Left hindlimb (tissue), 1 donor: ENCODE measurements around the gene SEPTIN5.

Experiments
- DNase-seq: peaks from one replicate; pipeline ENCODE4 v3.0.0-alpha.2; 2018

Gene SEPTIN5

GRCh38 chr22:19705181-19705934, 8.9 kb upstream of the SEPTIN5 start:
- no peak for DNase-seq

DNA sequence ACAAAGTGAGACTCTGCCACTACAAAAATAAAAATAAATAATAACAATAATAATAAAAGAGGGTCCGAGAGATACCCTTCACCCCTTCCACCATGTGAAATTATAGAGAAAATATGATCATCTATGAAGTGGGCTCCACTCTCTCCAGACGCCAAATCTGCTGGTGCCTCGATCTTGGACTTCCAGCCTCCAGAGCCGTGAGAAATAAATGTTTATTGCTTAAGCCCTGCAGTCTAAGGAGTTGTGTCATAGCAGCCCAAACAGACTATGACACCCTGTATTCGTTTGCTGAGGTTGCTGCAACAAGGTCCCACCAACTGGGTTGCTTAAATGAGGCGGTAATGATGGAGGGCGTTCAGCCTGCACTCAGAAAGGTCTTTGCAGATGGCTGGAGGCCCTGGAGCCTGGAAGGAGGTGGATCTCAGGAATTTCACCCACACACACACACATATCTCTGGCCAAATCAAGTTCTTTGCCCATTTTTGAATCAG, 7.6 kb upstream of the SEPTIN5 start:
- no peak for DNase-seq

GRCh38 chr22:19707347-19708290, 6.7 kb upstream of the SEPTIN5 start:
- no peak for DNase-seq

DNA sequence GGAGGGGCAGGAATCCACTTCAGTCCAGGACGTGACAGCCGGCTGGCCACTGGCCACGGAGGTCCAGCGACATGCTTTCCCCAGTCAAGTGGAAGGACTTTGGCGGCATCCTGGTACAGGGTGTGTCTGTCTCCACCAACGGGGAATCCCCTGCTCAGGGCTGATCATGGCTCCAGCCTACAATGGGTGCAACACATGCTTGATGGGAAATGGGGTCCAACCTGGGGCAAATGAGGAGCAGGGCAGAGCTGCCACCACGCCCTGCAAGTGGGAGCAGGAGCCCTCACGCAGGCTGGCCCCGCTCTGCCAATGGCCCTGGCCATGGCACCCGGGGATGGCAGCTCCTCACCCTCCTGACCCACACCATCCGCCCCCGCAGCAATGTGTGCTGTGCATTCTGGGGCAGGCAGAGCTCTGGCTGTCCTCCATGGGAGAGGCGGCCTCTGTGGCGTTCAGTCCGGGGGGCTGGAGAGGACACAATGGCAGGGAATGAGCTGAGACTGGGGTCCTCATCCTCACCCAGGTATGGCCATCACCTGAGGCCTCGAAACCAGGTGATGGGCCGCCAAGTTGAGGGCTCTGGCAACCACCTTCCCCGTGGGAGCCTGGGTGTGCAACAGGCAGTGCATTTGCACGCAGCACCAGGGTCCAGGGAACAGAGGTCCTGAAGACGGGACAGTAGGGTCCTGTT, 5.8 kb upstream of the SEPTIN5 start:
- DNase-seq: no peak

DNA sequence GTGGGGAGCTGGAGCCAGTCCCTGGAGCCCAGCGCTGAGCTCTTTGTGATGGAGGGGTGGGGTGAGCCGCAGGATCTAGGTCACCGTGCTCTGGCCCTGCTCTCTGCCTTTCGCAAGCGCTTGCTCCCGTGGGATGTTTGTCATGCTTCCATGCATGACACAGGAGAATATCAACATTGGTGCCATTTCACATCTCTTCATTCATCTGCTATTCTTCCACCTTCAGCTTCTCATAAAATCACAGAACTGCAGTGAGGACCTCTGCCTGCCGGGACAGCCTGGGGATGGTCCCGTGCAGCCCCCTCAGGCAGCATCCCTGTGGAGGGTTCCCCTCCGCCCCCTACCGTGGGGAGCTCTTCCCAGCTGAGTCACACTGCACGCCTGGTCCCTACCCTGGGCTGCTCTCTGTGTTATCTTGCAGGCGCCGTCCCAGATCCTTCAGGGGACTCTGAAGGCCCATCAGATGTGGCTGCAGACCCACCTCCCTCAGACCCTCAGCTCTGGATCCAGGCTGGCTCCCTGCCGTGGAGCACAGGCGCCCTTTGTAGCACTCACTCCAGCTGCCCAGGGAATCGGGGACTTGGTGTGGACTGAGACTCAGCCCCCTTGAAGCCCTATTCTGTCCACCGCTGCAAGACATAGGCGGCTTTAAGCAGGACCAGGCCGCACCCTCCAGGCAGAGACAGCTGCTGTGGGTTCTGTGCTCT, 5.1 kb upstream of the SEPTIN5 start:
- DNase-seq: no peak

GRCh38 chr22:19710020-19710768, 4.1 kb upstream of the SEPTIN5 start:
- DNase-seq: no peak

DNA sequence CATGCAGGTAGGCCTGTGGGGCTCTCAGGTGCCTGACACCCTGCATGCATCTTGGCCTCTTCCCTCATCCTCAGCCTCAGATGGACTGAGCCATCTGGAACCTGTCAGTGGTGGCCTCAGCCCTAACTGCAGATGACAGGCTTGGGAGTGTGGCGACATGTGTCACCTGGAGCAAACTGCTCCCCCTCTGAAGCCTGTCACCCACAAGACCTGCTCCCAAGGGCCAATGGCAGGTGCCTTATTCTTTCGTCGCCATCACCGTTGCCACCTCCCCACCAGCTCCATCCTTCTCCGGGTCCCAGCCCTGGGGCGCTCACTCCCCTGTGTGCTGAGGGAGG, 3.6 kb upstream of the SEPTIN5 start:
- no peak for DNase-seq

DNA sequence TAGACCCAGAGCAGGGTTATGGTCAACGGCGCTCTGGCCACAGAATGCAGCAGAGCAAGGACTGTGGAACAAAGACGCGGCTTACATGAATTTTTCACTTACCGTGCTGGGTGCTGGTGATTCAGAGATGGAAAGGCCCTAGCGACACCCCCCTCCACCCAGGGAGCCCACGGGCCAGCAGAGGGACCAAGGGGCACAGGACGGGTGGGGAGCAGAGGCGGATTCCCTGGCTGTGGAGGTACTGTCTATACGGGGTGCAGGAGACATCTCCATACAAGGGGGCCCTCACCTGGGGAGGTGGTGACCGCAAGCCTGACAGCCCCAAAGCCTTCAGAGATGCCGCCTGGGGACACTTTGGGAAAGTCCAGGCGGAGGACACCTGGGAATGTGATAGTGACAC, 1.1 kb upstream of the SEPTIN5 start:
- DNase-seq: no peak

DNA sequence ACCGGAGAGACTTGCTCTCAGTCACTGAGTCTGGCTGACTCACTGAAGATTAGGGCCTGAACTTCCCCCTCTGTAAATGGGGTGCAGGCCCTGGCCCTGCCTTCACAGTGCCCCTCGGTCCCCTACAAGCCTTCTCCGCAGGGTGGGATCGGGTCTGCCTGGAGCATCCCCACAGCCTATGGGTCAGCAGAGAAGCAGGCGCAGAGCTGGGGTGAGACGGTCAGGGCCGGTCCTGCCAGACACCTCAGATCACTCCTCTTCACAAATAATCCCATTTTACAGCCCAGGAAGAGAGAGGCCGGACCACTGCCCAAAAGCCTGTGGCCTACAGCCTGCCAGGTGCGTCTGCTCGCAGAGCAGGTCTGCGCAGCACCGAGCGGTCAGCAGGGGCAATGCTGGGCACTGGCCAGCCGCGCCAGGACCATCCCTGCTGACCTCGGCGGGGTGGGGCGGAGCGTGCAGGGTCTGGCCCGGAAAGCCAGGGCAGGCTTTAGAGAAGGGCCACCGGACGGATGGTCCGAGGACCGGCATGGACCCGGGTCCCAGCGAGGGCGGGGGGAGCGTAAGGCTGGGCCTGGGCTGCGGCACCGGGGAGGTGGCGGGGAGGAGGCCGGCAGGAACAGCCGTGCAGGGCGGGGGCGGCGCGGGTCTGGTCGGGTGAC, 522 bp upstream of the SEPTIN5 start:
- DNase-seq: peak; percentile 52

DNA sequence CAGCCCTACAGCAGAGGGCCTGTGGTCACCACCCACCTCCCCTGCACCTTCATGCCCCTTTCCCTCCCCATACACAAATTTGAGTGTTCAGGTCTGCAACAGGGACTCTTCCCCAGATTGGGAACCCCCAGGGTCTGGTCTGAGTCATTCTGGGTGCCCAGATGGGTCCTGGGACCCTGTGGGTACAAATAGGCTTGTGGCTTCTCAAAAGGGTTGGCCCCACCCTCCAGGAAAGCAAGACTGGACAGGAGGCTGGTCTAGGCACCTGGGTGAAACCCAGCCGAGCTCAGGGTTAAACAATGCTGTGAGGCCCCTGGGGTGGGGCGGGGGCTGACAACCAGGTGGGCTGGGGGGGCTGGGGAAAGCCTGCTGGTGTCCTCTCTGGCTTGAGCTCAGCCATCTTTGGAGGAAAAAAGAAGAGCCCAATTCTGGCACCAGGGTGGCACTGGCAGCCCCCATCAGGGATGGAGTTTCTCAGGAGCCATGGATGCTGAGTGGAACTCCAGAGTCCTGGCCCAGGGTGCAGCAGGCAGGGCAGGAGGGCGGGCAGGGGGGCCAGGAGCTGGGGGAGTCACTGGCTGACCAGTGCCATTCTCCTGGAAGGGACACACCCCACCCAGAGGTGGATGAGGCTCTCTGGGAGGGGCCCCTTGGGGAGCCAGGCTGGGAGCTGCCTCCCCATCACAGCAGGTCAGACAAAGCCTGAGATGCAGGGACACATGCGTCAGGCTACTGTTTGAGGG, 1.1 kb downstream of the SEPTIN5 start:
- no peak for DNase-seq

DNA sequence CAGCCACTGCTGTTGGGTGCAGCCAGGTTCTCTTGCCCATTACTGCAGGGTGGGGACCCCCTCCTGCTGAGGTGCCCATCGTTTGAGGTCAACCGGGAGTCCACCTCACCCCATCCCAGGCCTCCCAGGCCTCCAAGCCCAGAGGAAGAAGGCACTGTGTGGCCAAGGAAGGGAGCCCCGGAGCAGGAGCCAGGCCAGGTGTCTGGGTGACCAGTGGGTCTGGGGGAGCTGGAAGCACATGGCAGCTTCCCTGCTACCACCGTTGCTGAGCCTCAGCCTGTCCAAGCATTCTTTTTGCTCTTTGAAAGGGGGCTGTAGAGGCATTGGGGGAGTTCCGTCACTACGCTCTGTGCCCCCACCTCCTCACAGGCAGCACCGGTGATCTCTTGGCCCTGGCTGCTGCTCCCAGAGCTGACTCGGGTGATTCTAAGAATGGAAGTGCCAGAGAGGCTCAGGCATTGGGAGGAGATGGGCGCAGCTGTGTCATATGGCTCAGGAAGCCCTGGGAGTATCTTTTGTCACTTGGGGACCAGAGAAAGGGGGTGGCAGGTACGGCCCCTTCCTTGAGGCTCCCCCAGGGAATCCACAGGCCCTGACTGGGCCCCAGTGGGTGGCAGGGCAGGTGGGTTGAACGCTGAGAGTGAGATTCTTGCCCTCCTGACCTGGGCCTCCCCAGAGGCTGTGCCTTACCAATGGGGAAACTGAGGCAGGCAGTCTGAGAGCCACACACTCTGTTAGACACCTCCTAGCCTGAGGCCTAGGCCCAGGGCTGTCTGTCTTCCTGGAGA, 1.9 kb downstream of the SEPTIN5 start:
- no peak for DNase-seq

GRCh38 chr22:19716829-19717105, 2.5 kb downstream of the SEPTIN5 start:
- no peak for DNase-seq

DNA sequence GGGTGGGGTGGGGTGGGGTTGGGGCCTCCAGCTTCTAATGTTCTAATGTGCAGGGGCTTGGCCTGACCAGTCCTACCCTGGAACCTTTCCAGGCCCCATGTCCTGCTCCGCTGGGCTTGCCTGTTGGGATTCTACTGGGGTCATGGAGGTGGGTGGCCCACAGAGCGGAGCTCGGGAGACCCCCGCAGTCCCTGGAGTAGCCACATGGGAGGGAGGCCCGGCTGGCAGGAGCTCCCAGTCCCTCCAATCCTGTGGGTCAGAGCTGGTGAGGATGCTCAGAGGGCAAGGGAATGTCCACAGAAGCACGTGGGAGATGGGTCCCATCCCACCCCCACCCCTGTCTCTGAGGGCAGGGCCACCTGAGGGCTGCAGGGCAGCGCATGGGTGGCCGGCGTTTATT, 2.9 kb downstream of the SEPTIN5 start:
- no peak for DNase-seq

GRCh38 chr22:19717691-19718455, 3.6 kb downstream of the SEPTIN5 start:
- peak; percentile 85 for DNase-seq

GRCh38 chr22:19718456-19719049, 4.2 kb downstream of the SEPTIN5 start:
- DNase-seq: no peak

- DNase-seq: peak; percentile 64
Measured at GRCh38 chr22:19719050-19719482, 4.8 kb downstream of the SEPTIN5 start.

- DNase-seq: peak; percentile 47
Measured at GRCh38 chr22:19719488-19720021, 5.3 kb downstream of the SEPTIN5 start.

- DNase-seq: peak; percentile 28
Measured at GRCh38 chr22:19720150-19720827, 6.0 kb downstream of the SEPTIN5 start.
